CD14-positive monocyte (primary cell): Measurements from ENCODE around the gene ASTN2. TPM values are rescaled to one million over a fixed set of nuclear protein-coding genes. Genes with fewer than 3 reads are reported as not detected.

Experiments
- DNase-seq, 3 donors: peaks; one replicate each; pipeline ENCODE4 v3.0.0-alpha.2; 2011 to 2022
- H2AFZ ChIP-seq: 2 replicates; pipeline ENCODE4 v1.6.0; 2012; ENCODE audit warnings: mild to moderate bottlenecking, low read depth, low read length, inconsistent platforms; ENCODE audit not compliant: insufficient read depth, poor library complexity, severe bottlenecking
- H3K27ac ChIP-seq, 2 donors: 1 replicate in 1 of 2; 2 replicates in 1 of 2; pipeline ENCODE4 v1.5.1; 2012 to 2013; ENCODE audit warnings: low read length in 2 of 2, control low read depth in 1 of 2, inconsistent platforms in 1 of 2, low read depth in 1 of 2, mild to moderate bottlenecking in 1 of 2
- H3K27me3 ChIP-seq, 2 donors: one replicate each; pipeline versions ENCODE4 v1.6.0 to v1.6.1; 2011 to 2013; ENCODE audit warnings: low read length in 2 of 2; ENCODE audit not compliant: control insufficient read depth in 2 of 2, insufficient read depth in 2 of 2
- H3K36me3 ChIP-seq, 2 donors: replicated peaks in 1 of 2; 1 replicate in 1 of 2; 2 replicates in 1 of 2; pipeline versions ENCODE4 v1.5.1 to v1.6.1; 2012 to 2013; ENCODE audit warnings: low read length in 2 of 2, control low read depth in 1 of 2, inconsistent platforms in 1 of 2, mild to moderate bottlenecking in 1 of 2; ENCODE audit not compliant: insufficient read depth in 2 of 2, control insufficient read depth in 1 of 2
- H3K4me1 ChIP-seq, 2 donors: 1 replicate in 1 of 2; 2 replicates in 1 of 2; pipeline versions ENCODE4 v1.5.1 to v1.6.1; 2012 to 2013; ENCODE audit warnings: low read length in 2 of 2, control low read depth in 1 of 2, inconsistent platforms in 1 of 2, mild to moderate bottlenecking in 1 of 2, moderate library complexity in 1 of 2; ENCODE audit not compliant: insufficient read depth in 2 of 2, control insufficient read depth in 1 of 2
- H3K4me2 ChIP-seq: replicated peaks from 2 replicates; pipeline ENCODE3; 2012; ENCODE audit warnings: low read length, moderate library complexity, mild to moderate bottlenecking; ENCODE audit not compliant: poor library complexity, severe bottlenecking; ENCODE audit errors: extremely low read depth
- H3K4me3 ChIP-seq, 3 experiments: fragments of 200-600 bp in 1 of 3; sonication (generic) in 1 of 3; replicated peaks in 1 of 3; 1 replicate in 2 of 3; 2 replicates in 1 of 3; pipeline ENCODE4 v1.5.1; 2011 to 2013; ENCODE audit warnings: low read length in 3 of 3, mild to moderate bottlenecking in 3 of 3, control low read depth in 2 of 3, low read depth in 2 of 3, inconsistent platforms in 1 of 3, moderate library complexity in 1 of 3
- H3K79me2 ChIP-seq: 2 replicates; pipeline ENCODE4 v1.6.0; 2012; ENCODE audit warnings: mild to moderate bottlenecking, control low read depth, inconsistent platforms, low read length, moderate library complexity; ENCODE audit not compliant: insufficient read depth
- H3K9ac ChIP-seq: 2 replicates; pipeline ENCODE4 v1.6.0; 2017; ENCODE audit warnings: low read length, mild to moderate bottlenecking; ENCODE audit not compliant: insufficient read depth, poor library complexity, severe bottlenecking
- H3K9me3 ChIP-seq, 2 donors: replicated peaks in 1 of 2; 1 replicate in 1 of 2; 2 replicates in 1 of 2; pipeline versions ENCODE4 v1.5.1 to v1.6.1; 2012 to 2013; ENCODE audit warnings: low read length in 2 of 2, control low read depth in 1 of 2; ENCODE audit not compliant: control insufficient read depth in 1 of 2, insufficient read depth in 1 of 2
- H4K20me1 ChIP-seq: 2 replicates; pipeline ENCODE4 v1.6.0; 2012; ENCODE audit warnings: mild to moderate bottlenecking, low read length, control low read depth, moderate library complexity; ENCODE audit not compliant: insufficient read depth
- H3K27ac Mint-ChIP-seq, 7 donors: one replicate each; pipeline ENCODE4 v1.8.0; 2020; ENCODE audit warnings: mild to moderate bottlenecking in 7 of 7, mixed read lengths in 7 of 7, moderate library complexity in 6 of 7, inconsistent platforms in 2 of 7
- H3K27me3 Mint-ChIP-seq, 3 donors: one replicate each; pipeline ENCODE4 v1.8.0; 2021 to 2022; ENCODE audit warnings: low read depth in 3 of 3, mild to moderate bottlenecking in 3 of 3, mixed read lengths in 3 of 3, moderate library complexity in 3 of 3, inconsistent platforms in 1 of 3
- H3K36me3 Mint-ChIP-seq, 2 donors: one replicate each; pipeline ENCODE4 v1.8.0; 2020; ENCODE audit warnings: mixed read lengths in 2 of 2, inconsistent platforms in 1 of 2, mild to moderate bottlenecking in 1 of 2
- H3K4me1 Mint-ChIP-seq: one replicate; pipeline ENCODE4 v1.8.0; 2020; ENCODE audit warnings: mild to moderate bottlenecking, mixed read lengths
- H3K4me3 Mint-ChIP-seq, 2 donors: one replicate each; pipeline ENCODE4 v1.8.0; 2020; ENCODE audit warnings: mild to moderate bottlenecking in 2 of 2, mixed read lengths in 2 of 2, moderate library complexity in 1 of 2
- H3K9me3 Mint-ChIP-seq, 7 donors: one replicate each; pipeline ENCODE4 v1.8.0; 2020 to 2022; ENCODE audit warnings: mixed read lengths in 7 of 7, mild to moderate bottlenecking in 6 of 7, moderate library complexity in 6 of 7, inconsistent platforms in 2 of 7
- CTCF ChIP-seq: fragments of 200-600 bp; IDR thresholded peaks from one replicate; pipeline ENCODE4 v1.8.0; 2022; ENCODE audit warnings: antibody characterized with exemption, mild to moderate bottlenecking
- whole genome bisulfite sequencing: methylation state at CpG from one replicate; pipeline ENCODE4 v1.1.5; 2013; ENCODE audit warnings: missing lambda C conversion rate; ENCODE audit not compliant: insufficient coverage; 5-methylcytosine and 5-hydroxymethylcytosine counted together
- intact Hi-C, 2 donors: fragments of 100-400 bp; cut with micrococcal nuclease; formaldehyde crosslinking; loops; one replicate each; pipeline versions ENCODE4 v1.15.0 to v1.15.1; 2023
- polyA plus RNA-seq, 3 donors: library from polyadenylated mRNA; depleted of rRNA in 1 of 3; unstranded in 2 of 3; stranded (reverse) in 1 of 3; fragments of 300-500 nt in 2 of 3; fragments of >200 nt in 1 of 3; fragmentation: Illumina TruSeq in 2 of 3; gene quantifications; 1 replicate in 2 of 3; 2 replicates in 1 of 3; pipeline ENCODE4 v1.2.3, GENCODE V29; 2012 to 2021

ASTN2 gene
- polyA plus RNA-seq, 3 donors = not detected

DNA sequence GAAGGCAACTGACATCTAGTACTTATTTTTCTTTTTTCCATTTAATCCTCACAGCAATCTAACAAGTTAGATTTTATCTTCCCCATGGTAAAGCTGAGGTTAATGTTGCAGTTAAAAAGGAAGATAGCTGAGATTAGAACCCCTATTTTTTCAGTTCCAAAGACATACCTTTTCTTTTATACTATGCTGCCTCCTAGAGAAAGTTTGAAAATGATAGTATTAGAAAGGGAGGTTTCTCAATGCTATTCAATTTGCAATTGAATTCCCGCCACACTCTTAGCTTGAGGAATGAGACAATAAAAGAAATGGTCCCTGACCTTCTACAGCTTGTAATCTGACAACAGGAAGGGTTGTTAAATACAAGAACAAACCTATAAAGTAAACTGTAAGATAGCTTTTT, 923.6 kb downstream of the ASTN2 start:
- no peak overlapping the region for H3K9ac ChIP-seq
- H3K36me3 ChIP-seq = no peaks in the 10 kb centered on the region
- no peaks in the 10 kb centered on the region for H3K27me3 ChIP-seq
- H3K4me3 ChIP-seq = no peak overlapping the region
- H3K27ac Mint-ChIP-seq = no peak overlapping the region
- no peak overlapping the region for H3K4me3 Mint-ChIP-seq
- H3K9me3 ChIP-seq = no peaks in the 10 kb centered on the region
- H3K4me2 ChIP-seq = no peak overlapping the region
- H3K36me3 Mint-ChIP-seq = no peaks in the 10 kb centered on the region
- TF ChIP-seq CTCF = no peak
- DNase-seq = no peak
- no peaks in the 10 kb centered on the region for H4K20me1 ChIP-seq
- no peak overlapping the region for H2AFZ ChIP-seq
- H3K27me3 Mint-ChIP-seq = peaks cover 0 to 5% (median under 1%) of the 10 kb centered on the region in 3 donors
- 80% methylated on average over 1 of the region's 1 CpG for WGBS
- H3K4me1 Mint-ChIP-seq = no peaks in the 10 kb centered on the region
- H3K4me1 ChIP-seq = no peaks in the 10 kb centered on the region
- H3K27ac ChIP-seq = no peak overlapping the region
- no peaks in the 10 kb centered on the region for H3K79me2 ChIP-seq
- intact Hi-C loops = loop anchor here in 1 of 2 donors (10.0 kb wide), 1 partner anchor 84 kb away; no protein-coding TSS in a partner anchor
- peaks cover 0 to 2% (median 0%) of the 10 kb centered on the region in 7 donors for H3K9me3 Mint-ChIP-seq

DNA sequence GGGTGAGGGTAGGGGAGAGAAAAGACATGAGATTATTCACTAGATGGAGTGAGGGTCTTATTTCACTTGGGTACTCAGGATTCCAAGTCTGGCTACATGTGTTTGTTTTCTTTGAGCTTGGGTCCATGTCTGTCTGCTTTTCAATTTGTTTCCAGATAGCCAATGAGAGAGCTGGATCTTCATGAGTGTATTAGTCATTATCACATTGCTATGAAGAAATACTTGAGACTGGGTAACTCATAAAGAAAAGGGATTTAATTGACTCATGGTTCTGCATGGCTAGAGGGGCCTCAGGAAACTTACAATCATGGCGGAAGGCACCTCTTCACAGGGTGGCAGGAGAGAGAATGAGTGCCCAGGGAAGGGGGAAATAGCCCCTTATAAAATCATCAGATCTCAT, 924.5 kb downstream of the ASTN2 start:
- Histone ChIP-seq H3K4me3 (no peak overlapping the region), H3K9ac (no peak overlapping the region), H3K27me3 (no peaks in the 10 kb centered on the region), H3K79me2 (no peaks in the 10 kb centered on the region), H3K4me2 (no peak overlapping the region), H3K36me3 (no peaks in the 10 kb centered on the region), H3K9me3 (no peaks in the 10 kb centered on the region), H3K4me1 (no peaks in the 10 kb centered on the region), H4K20me1 (no peaks in the 10 kb centered on the region), H3K27ac (no peak overlapping the region), H2AFZ (no peak overlapping the region)
- intact Hi-C loops = loop anchor here in 1 of 2 donors (10.0 kb wide), 1 partner anchor 84 kb away; no protein-coding TSS in a partner anchor
- no CpG with 5 or more reads among the region's 1 CpG for WGBS
- Mint-ChIP-seq H3K27me3 (no peaks in the 10 kb centered on the region), H3K36me3 (no peaks in the 10 kb centered on the region), H3K4me1 (no peaks in the 10 kb centered on the region), H3K9me3 (peaks cover 0 to 2% (median 0%) of the 10 kb centered on the region in 7 donors), H3K27ac (peak overlapping the region in 1 of 7 donors; percentile 32), H3K4me3 (no peak overlapping the region)
- DNase-seq = no peak
- no peak for TF ChIP-seq CTCF
